SU-DHL-6 (cell line): ENCODE results near the gene PDE4D.

Experiments used
- EZH2phosphoT487 ChIP-seq: fragments of 200-600 bp; sonication (generic), shearing (Covaris generic); conservative IDR thresholded peaks from 2 replicates; pipeline ENCODE4 v1.6.1; 2018; ENCODE audit warnings: mild to moderate bottlenecking, antibody characterized with exemption, low read length, moderate library complexity, mixed read lengths
- TF ChIP-seq, protein P1 (sequence below): fragments of 200-600 bp; sonication (generic); IDR thresholded peaks from one replicate; pipeline ENCODE4 v1.5.1; 2017; ENCODE audit warnings: antibody characterized with exemption, mild to moderate bottlenecking, low read length, moderate library complexity; ENCODE audit not compliant: insufficient read depth, poor library complexity, severe bottlenecking

DNA sequence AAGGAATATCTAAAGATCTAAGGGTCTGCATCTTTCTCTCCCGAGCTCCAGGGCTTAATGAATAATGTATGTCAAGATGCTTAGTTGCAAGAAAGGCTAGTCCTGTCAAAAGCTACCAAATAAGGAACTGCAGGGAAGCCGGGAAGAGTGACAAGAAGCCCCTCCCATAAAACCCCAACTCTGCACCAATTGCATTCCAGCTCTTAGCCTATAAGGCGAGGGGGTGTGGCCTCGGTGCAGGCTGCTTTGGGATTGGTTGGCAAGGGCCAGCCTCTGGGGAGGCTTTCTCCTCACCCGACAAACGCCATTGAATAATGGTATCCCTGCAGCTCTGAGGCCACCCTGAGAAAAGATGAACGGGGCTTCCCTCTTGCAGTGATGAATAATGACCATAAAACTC is 893.7 kb downstream of the PDE4D start:
- TF ChIP-seq, protein P1, sequence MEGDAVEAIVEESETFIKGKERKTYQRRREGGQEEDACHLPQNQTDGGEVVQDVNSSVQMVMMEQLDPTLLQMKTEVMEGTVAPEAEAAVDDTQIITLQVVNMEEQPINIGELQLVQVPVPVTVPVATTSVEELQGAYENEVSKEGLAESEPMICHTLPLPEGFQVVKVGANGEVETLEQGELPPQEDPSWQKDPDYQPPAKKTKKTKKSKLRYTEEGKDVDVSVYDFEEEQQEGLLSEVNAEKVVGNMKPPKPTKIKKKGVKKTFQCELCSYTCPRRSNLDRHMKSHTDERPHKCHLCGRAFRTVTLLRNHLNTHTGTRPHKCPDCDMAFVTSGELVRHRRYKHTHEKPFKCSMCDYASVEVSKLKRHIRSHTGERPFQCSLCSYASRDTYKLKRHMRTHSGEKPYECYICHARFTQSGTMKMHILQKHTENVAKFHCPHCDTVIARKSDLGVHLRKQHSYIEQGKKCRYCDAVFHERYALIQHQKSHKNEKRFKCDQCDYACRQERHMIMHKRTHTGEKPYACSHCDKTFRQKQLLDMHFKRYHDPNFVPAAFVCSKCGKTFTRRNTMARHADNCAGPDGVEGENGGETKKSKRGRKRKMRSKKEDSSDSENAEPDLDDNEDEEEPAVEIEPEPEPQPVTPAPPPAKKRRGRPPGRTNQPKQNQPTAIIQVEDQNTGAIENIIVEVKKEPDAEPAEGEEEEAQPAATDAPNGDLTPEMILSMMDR = no peak
- TF ChIP-seq EZH2phosphoT487 = no peak
